ENCODE measurements around the gene KRTAP5-8. TPM values are rescaled to one million over a fixed set of nuclear protein-coding genes. Genes with fewer than 3 reads are reported as not detected.
"Not testable (repeated sequence)": the region's sequence is repeated elsewhere in the genome, so short reads cannot be mapped to it uniquely, and the experiment has no call there.

KRTAP5-8 gene
- total and polyA plus RNA-seq, 2 donors (not counting 1 experiment from before 2014, with no cell fraction given) = not detected

DNA sequence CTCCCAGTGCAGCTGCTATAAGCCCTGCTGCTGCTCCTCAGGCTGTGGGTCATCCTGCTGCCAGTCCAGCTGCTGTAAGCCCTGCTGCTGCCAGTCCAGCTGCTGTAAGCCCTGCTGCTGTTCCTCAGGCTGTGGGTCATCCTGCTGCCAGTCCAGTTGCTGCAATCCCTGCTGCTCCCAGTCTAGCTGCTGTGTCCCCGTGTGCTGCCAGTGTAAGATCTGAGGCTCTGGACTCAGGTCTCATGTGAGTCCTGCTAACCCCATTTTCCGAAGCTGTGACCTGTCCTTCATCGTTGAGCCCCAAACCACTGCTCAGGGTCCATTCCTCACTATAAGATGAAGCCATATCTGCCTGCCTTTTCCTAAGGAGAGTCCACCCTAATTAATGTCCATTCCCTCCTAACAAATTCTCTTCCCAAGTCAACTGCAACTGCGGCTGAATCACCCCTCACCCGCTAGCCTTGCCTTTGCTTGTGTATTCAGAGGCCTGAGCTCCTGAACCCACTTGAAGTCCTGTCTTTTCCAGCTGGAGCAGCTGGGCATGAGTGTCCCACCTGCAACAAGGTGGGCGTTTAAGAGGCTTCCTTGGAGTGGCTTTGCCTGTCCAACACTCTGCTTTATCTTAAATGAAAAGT is 10.1 kb upstream of the KRTAP5-8 start:
- H3K4me2 ChIP-seq (ENCODE audit: extremely low read depth, insufficient read depth, low read length) = no peak overlapping the region
- no peak for TF ChIP-seq EZH2 (IDR thresholded peaks at IDR 0.05; ENCODE audit: low read length, missing control alignments)
- TF ChIP-seq, protein P1, sequence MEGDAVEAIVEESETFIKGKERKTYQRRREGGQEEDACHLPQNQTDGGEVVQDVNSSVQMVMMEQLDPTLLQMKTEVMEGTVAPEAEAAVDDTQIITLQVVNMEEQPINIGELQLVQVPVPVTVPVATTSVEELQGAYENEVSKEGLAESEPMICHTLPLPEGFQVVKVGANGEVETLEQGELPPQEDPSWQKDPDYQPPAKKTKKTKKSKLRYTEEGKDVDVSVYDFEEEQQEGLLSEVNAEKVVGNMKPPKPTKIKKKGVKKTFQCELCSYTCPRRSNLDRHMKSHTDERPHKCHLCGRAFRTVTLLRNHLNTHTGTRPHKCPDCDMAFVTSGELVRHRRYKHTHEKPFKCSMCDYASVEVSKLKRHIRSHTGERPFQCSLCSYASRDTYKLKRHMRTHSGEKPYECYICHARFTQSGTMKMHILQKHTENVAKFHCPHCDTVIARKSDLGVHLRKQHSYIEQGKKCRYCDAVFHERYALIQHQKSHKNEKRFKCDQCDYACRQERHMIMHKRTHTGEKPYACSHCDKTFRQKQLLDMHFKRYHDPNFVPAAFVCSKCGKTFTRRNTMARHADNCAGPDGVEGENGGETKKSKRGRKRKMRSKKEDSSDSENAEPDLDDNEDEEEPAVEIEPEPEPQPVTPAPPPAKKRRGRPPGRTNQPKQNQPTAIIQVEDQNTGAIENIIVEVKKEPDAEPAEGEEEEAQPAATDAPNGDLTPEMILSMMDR (conservative IDR thresholded peaks at IDR 0.05 in 1 of 2, IDR thresholded peaks at IDR 0.05 in 1 of 2; ENCODE audit: low read depth in 1 of 2, low read length in 2 of 2) = no peak
- H3K79me2 ChIP-seq (ENCODE audit: control insufficient read depth, insufficient read depth, low read length) = no peaks in the 10 kb centered on the region
- H3K4me1 ChIP-seq (ENCODE audit: control insufficient read depth, extremely low read depth, insufficient read depth, low read length) = no peaks in the 10 kb centered on the region
- H4K20me1 ChIP-seq (ENCODE audit: control insufficient read depth, extremely low read depth, insufficient read depth, low read length) = no peaks in the 10 kb centered on the region
- no peak overlapping the region for H3K27ac ChIP-seq (ENCODE audit: insufficient read depth, low read length)
- H3K9ac ChIP-seq (ENCODE audit: insufficient read depth, low read length) = no peak overlapping the region
- H3K27me3 ChIP-seq (ENCODE audit: control insufficient read depth, insufficient read depth, low read length) = no peaks in the 10 kb centered on the region
- no peak overlapping the region for H3K4me3 ChIP-seq (replicated peaks in 1 of 4; ENCODE audit: control extremely low read depth in 1 of 4, insufficient read depth in 1 of 4, low read depth in 3 of 4, low read length in 4 of 4)
- DNase-seq (ENCODE audit: low read depth in 2 of 2) = no peak
- no peak overlapping the region for H2AFZ ChIP-seq (ENCODE audit: low read length)
- H3K36me3 ChIP-seq (ENCODE audit: control insufficient read depth, insufficient read depth, low read length) = no peaks in the 10 kb centered on the region
- no peaks in the 10 kb centered on the region for H3K9me3 ChIP-seq (ENCODE audit: control insufficient read depth, insufficient read depth, low read depth, low read length)

DNA sequence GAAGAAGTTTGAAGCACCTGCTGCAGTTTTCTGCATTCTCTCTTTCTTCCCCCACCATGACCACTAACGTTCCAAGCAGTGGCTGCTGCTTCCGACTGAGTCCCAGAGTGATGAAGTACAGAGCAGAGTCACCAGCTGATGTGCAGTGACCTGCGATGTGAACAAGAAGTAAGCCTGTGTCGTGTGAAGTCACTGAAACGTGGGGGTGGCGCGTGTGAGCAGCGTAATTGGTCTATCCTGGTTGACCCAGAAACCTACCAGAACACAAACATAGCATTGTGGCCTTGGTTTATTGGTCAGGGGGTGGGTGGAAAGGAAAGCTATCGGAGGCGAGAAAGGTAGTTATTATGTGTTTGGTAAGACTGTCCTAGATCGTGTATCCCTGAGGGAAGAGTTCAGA is 7.2 kb upstream of the KRTAP5-8 start:
- H2AFZ ChIP-seq (ENCODE audit: low read length) = no peak overlapping the region
- no peaks in the 10 kb centered on the region for H3K36me3 ChIP-seq (ENCODE audit: control insufficient read depth, insufficient read depth, low read length)
- no peak overlapping the region for H3K27ac ChIP-seq (ENCODE audit: insufficient read depth, low read length)
- H3K9me3 ChIP-seq (ENCODE audit: control insufficient read depth, insufficient read depth, low read depth, low read length) = no peaks in the 10 kb centered on the region
- no peak overlapping the region for H3K9ac ChIP-seq (ENCODE audit: insufficient read depth, low read length)
- no peaks in the 10 kb centered on the region for H3K79me2 ChIP-seq (ENCODE audit: control insufficient read depth, insufficient read depth, low read length)
- H3K27me3 ChIP-seq (ENCODE audit: control insufficient read depth, insufficient read depth, low read length) = no peaks in the 10 kb centered on the region
- H3K4me2 ChIP-seq (ENCODE audit: extremely low read depth, insufficient read depth, low read length) = no peak overlapping the region
- H3K4me3 ChIP-seq (replicated peaks in 1 of 4; ENCODE audit: control extremely low read depth in 1 of 4, insufficient read depth in 1 of 4, low read depth in 3 of 4, low read length in 4 of 4) = no peak overlapping the region
- DNase-seq (ENCODE audit: low read depth in 2 of 2) = no peak
- no peaks in the 10 kb centered on the region for H4K20me1 ChIP-seq (ENCODE audit: control insufficient read depth, extremely low read depth, insufficient read depth, low read length)
- no peak for TF ChIP-seq EZH2 (IDR thresholded peaks at IDR 0.05; ENCODE audit: low read length, missing control alignments)
- TF ChIP-seq, protein P1 (conservative IDR thresholded peaks at IDR 0.05 in 1 of 2, IDR thresholded peaks at IDR 0.05 in 1 of 2; ENCODE audit: low read depth in 1 of 2, low read length in 2 of 2) = no peak
- no peaks in the 10 kb centered on the region for H3K4me1 ChIP-seq (ENCODE audit: control insufficient read depth, extremely low read depth, insufficient read depth, low read length)

DNA sequence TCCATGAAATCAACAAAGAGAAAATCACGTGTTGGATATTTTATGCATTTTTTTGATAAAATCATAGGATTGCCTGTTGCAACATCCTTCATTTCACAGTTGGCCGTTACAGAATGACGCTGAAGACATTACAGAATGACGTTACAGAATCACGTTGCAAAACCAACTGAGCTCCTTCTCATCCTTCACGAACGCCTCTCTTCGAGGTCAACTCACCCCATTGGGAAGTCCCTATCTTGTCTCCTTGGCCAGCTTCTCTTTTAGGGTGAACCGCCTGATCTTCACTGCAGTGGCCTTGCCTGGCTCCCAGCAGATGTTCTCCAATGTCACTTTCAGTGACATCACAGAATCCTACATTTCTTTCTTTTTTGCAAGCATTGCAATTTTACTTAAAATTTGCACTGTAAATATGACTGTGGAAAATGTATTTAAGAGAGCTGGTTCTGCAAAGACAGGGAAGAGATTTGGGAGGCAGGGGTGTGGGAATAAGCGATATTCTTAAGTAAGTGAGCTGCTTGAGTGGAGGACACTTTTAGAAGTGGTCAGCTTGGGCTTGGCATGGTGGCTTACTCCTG is 5.7 kb upstream of the KRTAP5-8 start:
- DNase-seq (ENCODE audit: low read depth in 2 of 2) = no peak
- TF ChIP-seq EZH2 (IDR thresholded peaks at IDR 0.05; ENCODE audit: low read length, missing control alignments) = no peak
- H4K20me1 ChIP-seq (ENCODE audit: control insufficient read depth, extremely low read depth, insufficient read depth, low read length) = no peaks in the 10 kb centered on the region
- no peaks in the 10 kb centered on the region for H3K36me3 ChIP-seq (ENCODE audit: control insufficient read depth, insufficient read depth, low read length)
- no peaks in the 10 kb centered on the region for H3K27me3 ChIP-seq (ENCODE audit: control insufficient read depth, insufficient read depth, low read length)
- no peaks in the 10 kb centered on the region for H3K9me3 ChIP-seq (ENCODE audit: control insufficient read depth, insufficient read depth, low read depth, low read length)
- H3K27ac ChIP-seq (ENCODE audit: insufficient read depth, low read length) = no peak overlapping the region
- H3K9ac ChIP-seq (ENCODE audit: insufficient read depth, low read length) = no peak overlapping the region
- H3K4me3 ChIP-seq (replicated peaks in 1 of 4; ENCODE audit: control extremely low read depth in 1 of 4, insufficient read depth in 1 of 4, low read depth in 3 of 4, low read length in 4 of 4) = no peak overlapping the region
- H2AFZ ChIP-seq (ENCODE audit: low read length) = no peak overlapping the region
- H3K4me2 ChIP-seq (ENCODE audit: extremely low read depth, insufficient read depth, low read length) = no peak overlapping the region
- no peaks in the 10 kb centered on the region for H3K79me2 ChIP-seq (ENCODE audit: control insufficient read depth, insufficient read depth, low read length)
- H3K4me1 ChIP-seq (ENCODE audit: control insufficient read depth, extremely low read depth, insufficient read depth, low read length) = no peaks in the 10 kb centered on the region

DNA sequence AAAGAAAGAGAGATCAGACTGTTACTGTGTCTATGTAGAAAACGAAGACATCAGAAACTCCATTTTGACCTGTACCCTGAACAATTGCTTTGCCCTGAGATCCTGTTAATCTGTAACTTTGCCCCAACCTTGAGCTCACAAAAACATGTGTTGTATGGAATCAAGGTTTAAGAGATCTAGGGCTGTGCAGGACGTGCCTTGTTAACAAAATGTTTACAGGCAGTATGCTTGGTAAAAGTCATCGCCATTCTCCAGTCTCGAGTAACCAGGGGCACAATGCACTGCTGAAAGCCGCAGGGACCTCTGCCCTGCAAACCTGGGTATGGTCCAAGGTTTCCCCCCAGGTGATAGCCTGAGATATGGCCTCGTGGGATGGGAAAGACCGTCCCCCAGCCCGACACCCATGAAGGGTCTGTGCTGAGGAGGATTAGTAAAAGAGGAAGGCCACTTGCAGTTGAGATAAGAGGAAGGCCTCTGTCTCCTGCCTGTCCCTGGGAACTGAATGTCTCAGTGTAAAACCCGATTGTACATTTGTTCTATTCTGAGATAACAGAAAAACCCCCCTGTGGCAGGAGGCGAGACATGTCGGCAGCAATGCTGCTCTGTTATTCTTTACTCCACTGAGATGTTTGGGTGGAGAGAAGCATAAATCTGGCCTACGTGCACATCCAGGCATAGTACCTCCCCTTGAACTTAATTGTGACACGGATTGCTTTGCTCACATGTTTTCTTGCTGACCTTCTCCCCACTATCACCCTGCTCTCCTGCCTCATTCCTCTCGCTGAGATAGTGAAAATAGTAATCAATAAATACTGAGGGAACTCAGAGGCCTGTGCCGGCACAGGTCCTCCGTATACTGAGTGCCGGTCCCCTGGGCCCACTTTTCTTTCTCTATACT is 2.9 kb upstream of the KRTAP5-8 start:
- H4K20me1 ChIP-seq (ENCODE audit: control insufficient read depth, extremely low read depth, insufficient read depth, low read length); H2AFZ ChIP-seq (ENCODE audit: low read length); H3K4me3 ChIP-seq (replicated peaks in 1 of 4; ENCODE audit: control extremely low read depth in 1 of 4, insufficient read depth in 1 of 4, low read depth in 3 of 4, low read length in 4 of 4); H3K79me2 ChIP-seq (ENCODE audit: control insufficient read depth, insufficient read depth, low read length); H3K4me2 ChIP-seq (ENCODE audit: extremely low read depth, insufficient read depth, low read length); H3K27ac ChIP-seq (ENCODE audit: insufficient read depth, low read length); H3K9ac ChIP-seq (ENCODE audit: insufficient read depth, low read length); DNase-seq (ENCODE audit: low read depth in 2 of 2); H3K9me3 ChIP-seq (ENCODE audit: control insufficient read depth, insufficient read depth, low read depth, low read length); H3K36me3 ChIP-seq (ENCODE audit: control insufficient read depth, insufficient read depth, low read length); H3K4me1 ChIP-seq (ENCODE audit: control insufficient read depth, extremely low read depth, insufficient read depth, low read length); H3K27me3 ChIP-seq (ENCODE audit: control insufficient read depth, insufficient read depth, low read length): not testable (repeated sequence)

Data from fibroblast of lung (primary cell).